Superior temporal gyrus (tissue), 1 donor: ENCODE data around the gene MFN2.
A peak's percentile ranks its signal among the peaks of the same experiment; 100 is the strongest.
"Not testable (repeated sequence)": the region's sequence is repeated elsewhere in the genome, so short reads cannot be mapped to it uniquely, and the experiment has no call there.

Source experiments
- DNase-seq: peaks from one replicate; pipeline ENCODE4 v3.0.0-alpha.2; 2016; ENCODE audit errors: extremely low spot score

Gene MFN2

DNA sequence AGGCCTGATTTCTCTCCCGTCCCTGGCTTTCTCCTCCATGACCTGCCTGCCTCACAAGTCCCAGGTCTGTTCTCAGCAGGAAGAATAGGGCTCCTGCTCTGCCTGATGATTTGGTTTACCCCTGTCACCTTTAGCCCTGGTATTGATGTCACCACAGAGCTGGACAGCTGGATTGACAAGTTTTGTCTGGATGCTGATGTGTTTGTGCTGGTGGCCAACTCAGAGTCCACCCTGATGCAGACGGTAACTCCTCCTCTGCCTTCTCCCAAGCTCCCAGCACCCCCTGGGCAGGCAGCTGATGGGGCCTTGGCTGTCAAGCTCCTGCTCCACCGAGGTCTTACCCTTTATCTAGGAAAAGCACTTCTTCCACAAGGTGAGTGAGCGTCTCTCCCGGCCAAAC, 18.4 kb downstream of the MFN2 start:
- DNase-seq, result no peak

- no peak for DNase-seq
Measured at GRCh38 chr1:11999236-11999635, 19.0 kb downstream of the MFN2 start.

DNA sequence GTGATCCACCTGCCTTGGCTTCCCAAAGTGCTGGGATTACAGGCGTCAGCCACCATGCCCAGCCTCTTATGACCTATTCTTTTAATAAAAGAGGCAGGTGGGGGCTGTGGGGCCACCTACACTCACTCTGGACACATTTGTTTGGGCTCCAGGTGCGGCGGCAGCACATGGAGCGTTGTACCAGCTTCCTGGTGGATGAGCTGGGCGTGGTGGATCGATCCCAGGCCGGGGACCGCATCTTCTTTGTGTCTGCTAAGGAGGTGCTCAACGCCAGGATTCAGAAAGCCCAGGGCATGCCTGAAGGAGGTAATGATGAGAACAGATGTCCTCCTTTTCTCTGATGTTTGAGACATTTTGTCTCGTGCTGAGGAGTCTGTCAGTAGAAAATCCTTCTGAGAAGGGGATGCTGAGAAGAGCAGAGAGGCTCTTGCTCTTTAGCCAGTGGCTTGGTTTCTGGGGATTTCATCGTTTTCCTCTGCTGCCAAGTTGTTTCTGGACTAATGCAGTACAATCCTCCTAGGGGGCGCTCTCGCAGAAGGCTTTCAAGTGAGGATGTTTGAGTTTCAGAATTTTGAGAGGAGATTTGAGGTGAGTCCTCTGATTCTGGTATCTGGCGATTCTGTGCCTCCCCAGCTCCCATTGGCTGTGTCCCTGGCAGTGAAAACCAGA, 21.1 kb downstream of the MFN2 start:
- DNase-seq, result peak; percentile 63

- no peak for DNase-seq
Measured at GRCh38 chr1:12001996-12002493, 21.8 kb downstream of the MFN2 start.

DNA sequence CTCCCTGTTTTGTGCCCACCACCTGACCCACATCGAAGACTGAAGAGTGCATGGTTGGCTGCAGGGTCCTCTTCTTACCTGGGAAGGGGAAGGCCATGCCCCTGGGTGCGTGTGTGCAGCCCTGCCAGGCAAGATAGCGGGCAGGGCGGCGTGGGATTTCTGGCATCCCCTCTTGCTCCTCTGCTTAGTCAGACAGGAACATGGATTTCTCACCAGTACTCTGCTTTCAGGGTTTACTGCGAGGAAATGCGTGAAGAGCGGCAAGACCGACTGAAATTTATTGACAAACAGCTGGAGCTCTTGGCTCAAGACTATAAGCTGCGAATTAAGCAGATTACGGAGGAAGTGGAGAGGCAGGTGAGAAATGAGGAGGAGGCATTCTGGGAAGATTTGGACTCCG, 23.5 kb downstream of the MFN2 start:
- peak; percentile 24 for DNase-seq

DNA sequence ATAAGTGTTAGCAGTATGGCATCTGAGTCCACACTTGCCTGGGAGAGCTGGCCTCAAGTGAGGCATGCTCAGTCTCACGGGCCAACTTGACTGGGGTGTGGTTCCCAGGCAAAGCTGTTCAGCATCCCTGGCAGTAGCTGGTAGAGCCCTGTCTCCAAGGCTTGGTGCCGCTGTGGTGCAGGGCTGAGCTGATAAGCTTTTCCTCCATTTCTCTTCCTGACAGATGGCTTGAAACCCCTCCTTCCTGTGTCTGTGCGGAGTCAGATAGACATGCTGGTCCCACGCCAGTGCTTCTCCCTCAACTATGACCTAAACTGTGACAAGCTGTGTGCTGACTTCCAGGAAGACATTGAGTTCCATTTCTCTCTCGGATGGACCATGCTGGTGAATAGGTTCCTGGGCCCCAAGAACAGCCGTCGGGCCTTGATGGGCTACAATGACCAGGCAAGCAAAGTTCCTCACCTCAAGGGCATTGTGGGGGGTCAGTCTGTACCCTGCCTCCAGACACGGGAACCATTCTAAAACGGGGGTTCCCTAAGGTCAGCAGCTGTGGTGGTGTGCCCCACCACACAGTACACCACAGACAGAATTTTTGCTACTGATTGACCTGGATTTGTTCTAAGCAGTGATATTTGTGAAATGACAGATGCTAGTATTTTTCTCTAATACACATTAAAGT, 25.4 kb downstream of the MFN2 start:
- DNase-seq, result no peak

DNA sequence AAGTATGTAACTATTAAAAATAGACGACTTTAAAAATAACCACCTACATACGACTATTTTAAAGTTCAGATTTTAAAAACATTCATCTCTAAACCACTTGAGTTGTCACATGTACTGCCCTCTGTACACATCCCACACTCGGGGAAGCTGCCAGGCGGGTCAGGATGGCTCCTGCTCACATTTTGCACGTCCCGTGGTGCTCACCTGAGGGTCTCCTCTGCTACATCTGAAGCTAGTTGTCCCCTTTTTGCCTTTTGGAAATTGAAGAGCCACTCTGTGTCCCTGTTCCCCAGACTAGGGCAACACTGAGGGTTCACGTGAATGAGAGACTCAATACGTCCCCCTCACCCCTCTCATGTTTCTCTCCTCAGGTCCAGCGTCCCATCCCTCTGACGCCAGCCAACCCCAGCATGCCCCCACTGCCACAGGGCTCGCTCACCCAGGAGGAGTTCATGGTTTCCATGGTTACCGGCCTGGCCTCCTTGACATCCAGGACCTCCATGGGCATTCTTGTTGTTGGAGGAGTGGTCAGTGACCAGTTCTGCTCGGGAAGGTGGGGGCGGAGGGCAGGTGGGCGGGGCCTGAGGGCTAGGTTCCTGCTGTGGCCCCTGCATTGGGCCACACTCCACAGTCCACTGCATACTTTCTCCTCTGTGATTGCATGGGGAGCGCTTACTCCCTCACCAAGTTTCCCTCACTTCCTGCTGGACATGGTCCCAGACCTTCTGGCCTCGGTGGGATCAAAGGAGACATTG, 26.1 kb downstream of the MFN2 start:
- no peak for DNase-seq

DNA sequence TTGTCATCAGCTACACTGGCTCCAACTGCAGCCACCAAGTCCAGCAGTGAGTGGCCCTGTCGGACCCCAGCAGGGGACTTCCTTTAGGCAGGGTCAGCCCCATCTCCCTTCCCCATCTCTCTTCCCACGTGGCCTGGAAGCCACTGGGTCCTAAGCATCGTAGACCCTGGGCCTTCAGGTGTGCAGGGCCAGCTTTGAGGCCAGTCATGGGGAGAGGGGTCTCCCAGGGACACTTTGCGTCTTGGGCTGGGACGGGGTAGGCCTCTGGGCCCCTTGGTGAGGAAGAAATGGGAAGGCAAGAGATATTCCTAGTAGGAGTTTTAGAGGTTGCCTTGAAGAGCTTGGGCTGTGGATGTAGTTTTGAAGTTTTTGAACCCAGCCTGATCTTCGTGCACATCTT, 27.0 kb downstream of the MFN2 start:
- DNase-seq, result no peak

DNA sequence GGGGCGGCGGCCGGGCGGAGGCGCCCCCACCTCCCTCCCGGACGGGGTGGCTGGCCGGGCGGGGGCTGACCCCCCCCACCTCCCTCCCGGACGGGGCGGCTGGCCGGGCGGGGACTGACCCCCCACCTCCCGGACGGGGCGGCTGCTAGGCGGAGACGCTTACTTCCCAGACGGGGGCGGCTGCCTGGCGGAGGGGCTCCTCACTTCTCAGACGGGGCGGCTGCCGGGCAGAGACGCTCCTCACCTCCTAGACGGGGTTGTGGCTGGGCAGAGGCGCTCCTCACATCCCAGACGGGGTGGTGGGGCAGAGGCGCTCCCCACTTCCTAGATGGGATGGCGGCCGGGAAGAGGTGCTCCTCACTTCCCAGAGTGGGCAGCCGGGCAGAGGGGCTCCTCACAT, 28.1 kb downstream of the MFN2 start:
- not testable (repeated sequence) for DNase-seq

GRCh38 chr1:12009318-12009947, 29.2 kb downstream of the MFN2 start:
- DNase-seq, result no peak

- DNase-seq, result no peak
Measured at GRCh38 chr1:12010746-12011570, 30.7 kb downstream of the MFN2 start.

DNA sequence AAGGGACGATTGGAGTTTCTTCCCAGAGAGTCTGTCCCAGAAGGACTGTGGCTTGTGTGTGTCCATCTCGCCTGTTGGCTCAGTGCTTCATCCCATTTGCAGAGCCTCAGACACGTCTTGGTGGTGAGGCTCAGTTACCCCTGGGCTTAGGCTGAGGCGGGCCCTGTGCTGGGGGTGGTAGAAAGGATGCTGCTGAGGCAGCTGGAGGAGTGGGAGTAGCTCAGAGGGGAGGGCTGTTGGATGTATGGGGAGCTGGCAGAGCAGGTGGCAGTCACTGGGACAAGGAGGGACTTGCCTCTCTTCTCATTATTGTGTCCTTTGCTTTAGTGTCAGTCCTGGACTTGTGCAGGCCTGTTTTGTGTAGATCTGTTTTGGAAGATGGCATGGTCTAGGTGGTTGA, 31.8 kb downstream of the MFN2 start:
- DNase-seq, result no peak

DNA sequence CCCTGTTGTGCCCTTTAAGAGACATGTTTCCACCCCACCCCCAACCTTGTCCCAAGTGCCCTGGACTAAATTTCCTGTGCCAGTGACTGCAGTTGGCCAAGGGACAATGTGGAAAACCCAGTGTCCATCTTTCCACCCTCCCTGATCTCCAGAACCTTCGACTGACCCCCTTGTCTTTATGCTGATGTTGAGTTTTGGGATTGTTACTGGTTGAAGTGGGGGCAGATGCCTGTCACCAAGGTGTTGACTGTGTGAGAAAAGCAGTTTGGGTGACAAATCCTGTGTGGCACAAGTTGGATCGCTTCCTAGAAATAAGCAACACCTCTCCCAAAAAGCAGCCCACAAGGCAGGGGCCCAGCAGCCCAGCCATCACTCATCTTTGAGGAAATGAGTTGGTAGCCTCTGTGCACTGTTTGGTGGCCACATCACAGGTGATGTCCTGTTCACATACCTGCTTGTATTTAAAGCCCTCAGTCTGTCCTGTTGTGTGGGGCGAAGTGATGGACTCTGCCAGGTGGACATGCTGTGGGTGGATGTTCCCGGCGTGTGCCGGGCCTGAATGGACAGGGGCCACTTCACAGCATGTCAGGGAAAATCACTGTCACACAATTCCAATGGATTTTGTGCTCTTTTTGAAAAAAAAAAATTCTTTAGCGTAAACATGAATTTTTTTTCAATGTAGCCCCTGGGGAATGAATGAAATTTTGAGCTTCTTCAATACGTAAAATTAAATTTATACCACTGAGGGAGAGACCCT, 32.5 kb downstream of the MFN2 start:
- no peak for DNase-seq

GRCh38 chr1:12014141-12014991, 34.1 kb downstream of the MFN2 start:
- DNase-seq, result no peak

DNA sequence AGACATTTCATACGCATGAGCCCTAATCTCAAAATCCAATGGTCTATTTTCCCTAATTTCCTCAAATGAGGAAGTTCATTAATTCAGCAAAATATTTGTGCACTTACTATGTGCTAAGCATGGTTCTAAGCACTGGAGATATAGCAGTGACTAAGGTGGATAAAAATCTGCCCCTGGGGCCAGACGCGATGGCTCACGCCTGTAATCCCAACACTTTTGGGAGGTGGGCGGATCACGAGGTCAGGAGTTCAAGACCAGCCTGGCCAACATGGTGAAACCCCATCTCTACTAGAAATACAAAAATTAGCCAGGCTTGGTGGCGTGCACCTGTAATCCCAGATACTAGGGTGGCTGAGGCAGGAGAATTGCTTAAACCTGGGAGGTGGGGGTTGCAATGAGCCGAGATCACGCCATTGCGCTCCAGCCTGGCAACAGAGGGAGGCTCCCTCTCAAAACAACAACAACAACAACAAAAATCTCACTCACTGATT, 34.8 kb downstream of the MFN2 start:
- no peak for DNase-seq

- no peak for DNase-seq
Measured at GRCh38 chr1:12015499-12015898, 35.3 kb downstream of the MFN2 start.

DNA sequence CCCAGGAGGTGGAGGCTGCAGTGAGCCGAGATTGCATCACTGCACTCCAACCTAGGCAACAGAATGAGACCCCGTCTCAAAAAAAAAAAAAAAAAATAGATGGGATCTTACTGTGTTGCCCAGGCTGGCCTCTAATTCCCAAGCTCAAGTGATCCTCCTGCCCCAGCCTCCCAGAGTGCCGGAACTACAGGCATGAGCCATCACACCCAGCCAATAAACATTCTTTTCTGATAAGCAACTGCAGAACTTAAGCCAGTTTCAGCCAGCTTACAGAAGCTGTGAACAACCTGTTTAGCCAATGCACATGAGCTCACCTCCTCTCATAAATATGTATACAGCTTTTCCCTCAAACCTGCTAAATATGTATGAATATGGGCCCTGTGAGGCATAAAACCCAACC, 35.9 kb downstream of the MFN2 start:
- DNase-seq, result no peak

GRCh38 chr1:12019858-12020509, 39.7 kb downstream of the MFN2 start:
- no peak for DNase-seq

DNA sequence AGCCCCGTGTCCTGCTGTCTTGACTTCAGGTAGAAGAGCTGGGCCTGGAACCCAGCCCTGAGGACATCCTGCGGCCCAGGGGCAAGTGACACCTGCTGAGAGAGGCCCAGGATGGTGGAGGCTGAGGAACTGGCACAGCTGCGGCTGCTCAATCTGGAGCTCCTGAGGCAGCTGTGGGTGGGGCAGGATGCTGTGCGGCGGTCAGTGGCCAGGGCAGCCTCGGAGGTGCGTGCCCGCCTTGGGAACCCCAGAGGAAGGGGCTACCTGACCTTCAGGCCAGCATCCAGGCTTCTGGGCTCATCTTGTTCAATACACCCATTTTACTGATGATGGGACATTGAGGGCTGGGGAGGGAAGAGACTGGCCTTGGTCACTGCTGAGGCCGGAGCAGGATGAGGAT, 41.4 kb downstream of the MFN2 start:
- DNase-seq, result no peak
